Skeletal muscle cell (primary cell): ENCODE measurements around the gene GINS2.
A peak's percentile ranks its signal among the peaks of the same experiment; 100 is the strongest.

Source experiments
- DNase-seq: peaks from one replicate; pipeline ENCODE4 v3.0.0-alpha.2; 2010; ENCODE audit warnings: low read depth
- H3K4me3 ChIP-seq: 2 replicates; pipeline ENCODE4 v1.5.1; 2011; ENCODE audit warnings: low read depth, mild to moderate bottlenecking, control low read depth, low read length, moderate library complexity

The GINS2 gene

DNA sequence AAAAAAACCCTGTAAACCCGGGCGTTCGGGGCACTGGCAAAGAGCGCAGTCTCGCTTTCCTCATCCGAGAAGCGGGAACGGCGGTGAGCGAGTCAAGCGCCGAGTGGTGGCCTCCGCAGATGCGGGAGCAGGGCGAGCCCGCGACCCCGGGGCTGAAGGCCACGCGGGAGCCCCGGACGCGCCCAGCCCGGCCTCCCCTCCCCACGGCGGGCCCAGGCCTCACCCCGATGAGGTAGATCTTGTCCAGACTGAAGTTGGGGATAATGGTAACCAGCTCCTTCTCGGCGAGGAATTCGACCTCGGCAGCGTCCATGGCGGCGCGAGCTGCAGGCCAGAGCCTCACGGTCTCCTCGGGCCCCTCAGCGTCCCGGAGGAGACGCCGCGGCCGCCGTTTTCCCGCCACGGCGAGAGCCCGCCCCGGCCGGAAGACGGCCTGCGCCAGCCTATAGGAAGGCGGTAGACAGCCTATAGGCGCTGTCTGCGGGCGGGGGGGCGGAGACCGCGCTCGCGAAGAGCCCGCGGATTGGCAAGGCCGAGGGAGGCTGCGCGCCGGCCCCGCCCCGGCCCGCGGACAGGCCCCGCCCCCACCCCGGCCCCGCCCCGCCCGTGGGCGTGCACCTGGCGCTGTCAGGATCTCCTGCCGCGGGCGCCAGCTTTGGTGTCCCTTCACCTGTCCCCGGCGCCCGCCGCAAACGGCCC is at the start of gene GINS2:
GINS2 (minus strand) TSS at position 369 of the 699 bp plus-strand sequence; CDS start at position 313, 56 bp downstream.
- H3K4me3 ChIP-seq = peak within 1 kb of the TSS; percentile 74
- DNase-seq = peak; percentile 64

GRCh38 chr16:85736921-85737320 is 48.2 kb upstream of the GINS2 start:
- H3K4me3 ChIP-seq = no peak overlapping the region
- DNase-seq = no peak

GRCh38 chr16:85735946-85736345 is 47.2 kb upstream of the GINS2 start:
- no peak for DNase-seq
- no peak overlapping the region for H3K4me3 ChIP-seq

DNA sequence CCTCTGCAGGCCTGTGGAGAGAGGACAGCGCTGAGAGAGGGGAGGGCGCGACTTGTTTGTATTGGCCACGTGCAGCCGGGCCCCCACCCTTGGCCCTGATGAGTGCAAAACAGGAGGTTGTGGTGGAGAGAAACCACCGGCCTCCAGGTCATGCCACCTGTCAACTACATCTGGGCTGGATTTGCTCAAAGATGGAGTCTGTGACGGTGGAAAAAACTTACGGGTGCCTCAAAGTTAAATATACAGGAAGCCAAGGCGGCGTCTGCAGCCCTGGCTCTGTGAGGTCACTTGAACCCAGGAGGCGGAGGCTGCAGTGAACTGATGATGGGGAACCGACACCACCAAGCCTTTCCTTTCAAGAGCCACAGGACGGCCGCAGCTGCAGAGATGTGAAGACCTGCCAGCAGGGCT is 46.5 kb upstream of the GINS2 start:
- no peak overlapping the region for H3K4me3 ChIP-seq
- no peak for DNase-seq

GRCh38 chr16:85734311-85735017 is 45.7 kb upstream of the GINS2 start:
- DNase-seq = no peak
- no peak overlapping the region for H3K4me3 ChIP-seq

DNA sequence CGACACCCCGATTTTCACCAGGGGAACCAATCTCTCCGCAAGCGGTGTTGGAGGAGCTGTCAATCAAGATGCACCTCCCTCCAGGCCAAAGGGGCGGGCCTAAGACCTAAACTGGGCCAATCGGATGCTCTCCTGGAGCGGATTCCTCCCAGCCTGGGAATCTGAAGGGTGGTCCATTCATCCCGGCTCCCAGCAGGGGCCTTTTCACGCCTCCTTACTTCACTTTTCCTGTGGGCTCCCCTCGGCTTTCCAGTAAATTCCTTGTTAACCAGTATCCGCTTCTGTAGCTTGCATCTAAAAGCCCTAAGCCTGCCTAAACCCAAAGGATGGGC is 45.1 kb upstream of the GINS2 start:
- no peak overlapping the region for H3K4me3 ChIP-seq
- peak; percentile 16 for DNase-seq

DNA sequence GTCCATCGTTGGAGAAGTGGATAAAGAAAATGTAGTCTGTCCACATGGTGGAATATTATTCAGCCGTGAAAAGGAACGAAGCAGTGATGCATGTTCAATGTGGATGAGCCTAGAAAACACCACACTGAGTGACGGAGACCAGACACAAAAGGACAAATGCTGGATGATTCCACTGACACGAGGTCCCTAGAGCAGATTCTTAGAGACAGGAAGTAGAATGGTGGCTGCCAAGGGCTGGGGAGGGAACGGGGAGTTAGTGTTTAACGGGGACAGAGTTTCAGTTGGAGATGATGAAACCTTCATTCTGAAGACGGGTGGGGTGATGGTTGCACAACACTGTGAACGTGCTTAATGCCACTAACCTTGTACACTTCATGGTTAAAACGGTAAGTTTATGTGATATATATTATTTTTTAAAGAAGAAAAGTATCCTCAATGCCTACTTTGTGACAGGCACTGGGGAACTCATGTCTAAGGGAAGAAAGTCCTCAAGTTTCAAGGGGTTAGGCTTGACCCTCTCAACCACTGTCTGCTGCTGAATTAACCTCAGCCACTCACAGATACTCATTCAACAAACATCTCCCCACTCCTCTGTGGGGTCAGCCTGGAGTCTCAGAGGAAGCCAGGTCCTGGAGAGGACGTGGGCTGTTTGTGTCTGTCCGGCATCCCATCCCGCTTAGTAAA is 44.5 kb upstream of the GINS2 start:
- no peak overlapping the region for H3K4me3 ChIP-seq
- peak; percentile 46 for DNase-seq

DNA sequence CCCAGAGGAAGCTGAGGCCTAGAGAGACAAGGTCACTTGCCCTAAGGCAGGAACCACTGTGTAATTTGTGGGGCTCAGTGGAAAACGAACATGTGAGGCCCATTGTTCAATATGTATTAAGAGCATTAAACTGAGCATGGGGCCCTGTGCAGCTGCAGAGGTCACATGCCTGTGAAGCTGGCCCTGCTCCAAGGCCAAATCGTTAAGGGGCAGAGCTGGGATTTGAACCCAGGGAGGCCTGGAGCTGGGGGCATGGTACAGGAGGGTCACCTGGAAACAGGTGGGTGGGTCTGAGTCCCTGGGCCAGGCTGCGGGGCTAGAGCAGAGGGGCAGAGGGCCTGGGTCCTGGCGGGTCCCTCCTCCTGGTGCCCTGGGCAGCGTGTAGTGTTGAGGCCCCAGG is 42.4 kb upstream of the GINS2 start:
- no peak overlapping the region for H3K4me3 ChIP-seq
- no peak for DNase-seq

DNA sequence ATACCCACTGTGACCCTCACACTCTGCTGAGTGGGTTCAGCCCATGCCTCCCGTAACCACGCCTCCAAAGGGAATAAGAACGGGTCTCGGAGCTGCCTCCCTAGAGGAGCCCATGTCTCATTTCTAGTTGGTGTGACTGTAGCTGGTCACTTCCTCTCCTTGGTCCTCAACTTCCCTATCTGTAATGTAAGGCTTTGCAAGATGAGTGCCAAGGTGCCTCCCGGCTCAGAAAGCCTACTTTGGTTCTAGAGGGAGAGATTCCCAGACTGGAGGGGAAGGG is 41.4 kb upstream of the GINS2 start:
- no peak overlapping the region for H3K4me3 ChIP-seq
- no peak for DNase-seq

GRCh38 chr16:85729452-85730185 is 40.9 kb upstream of the GINS2 start:
- H3K4me3 ChIP-seq = no peak overlapping the region
- peak; percentile 19 for DNase-seq

GRCh38 chr16:85728879-85729278 is 40.1 kb upstream of the GINS2 start:
- no peak overlapping the region for H3K4me3 ChIP-seq
- no peak for DNase-seq

- H3K4me3 ChIP-seq = no peak overlapping the region
- DNase-seq = no peak
These were observed 36.2 kb upstream of the GINS2 start for GRCh38 chr16:85724936-85725335.

DNA sequence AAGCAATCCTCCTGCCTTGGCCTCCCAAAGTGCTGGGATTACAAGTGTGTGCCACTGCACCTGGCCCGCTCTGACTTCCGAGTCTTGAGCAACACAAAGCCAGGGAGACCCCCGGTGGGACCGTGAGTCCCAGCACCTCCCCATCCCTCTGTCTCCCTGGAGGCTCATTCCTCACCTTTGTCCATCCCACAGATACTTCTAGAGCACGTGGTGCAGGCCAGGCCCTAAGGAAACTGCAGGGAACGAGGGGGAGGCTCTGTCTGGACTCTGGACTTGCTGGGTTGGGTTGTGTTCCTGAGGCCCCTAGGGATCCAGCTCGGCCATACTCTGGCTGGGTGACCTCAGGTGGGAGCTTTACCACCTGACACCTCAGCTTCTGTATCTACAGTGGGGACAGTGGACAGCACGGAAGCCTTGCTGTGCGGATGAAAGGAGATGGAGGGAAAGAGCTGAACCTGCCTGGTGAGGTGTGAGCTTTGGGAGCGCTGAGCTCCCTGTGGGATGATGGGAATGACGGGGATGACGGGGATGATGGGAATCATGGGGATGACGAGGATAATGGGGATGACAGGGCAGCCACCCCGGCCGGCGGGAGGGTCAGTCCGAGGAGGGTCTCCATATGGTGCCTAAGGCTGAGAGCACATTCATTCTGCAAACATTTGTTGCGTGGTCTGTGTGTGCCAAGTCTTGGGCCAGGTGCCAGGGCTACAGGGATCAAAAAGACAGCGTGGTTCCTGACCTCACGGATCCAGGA is 35.5 kb upstream of the GINS2 start:
- H3K4me3 ChIP-seq = no peak overlapping the region
- no peak for DNase-seq

DNA sequence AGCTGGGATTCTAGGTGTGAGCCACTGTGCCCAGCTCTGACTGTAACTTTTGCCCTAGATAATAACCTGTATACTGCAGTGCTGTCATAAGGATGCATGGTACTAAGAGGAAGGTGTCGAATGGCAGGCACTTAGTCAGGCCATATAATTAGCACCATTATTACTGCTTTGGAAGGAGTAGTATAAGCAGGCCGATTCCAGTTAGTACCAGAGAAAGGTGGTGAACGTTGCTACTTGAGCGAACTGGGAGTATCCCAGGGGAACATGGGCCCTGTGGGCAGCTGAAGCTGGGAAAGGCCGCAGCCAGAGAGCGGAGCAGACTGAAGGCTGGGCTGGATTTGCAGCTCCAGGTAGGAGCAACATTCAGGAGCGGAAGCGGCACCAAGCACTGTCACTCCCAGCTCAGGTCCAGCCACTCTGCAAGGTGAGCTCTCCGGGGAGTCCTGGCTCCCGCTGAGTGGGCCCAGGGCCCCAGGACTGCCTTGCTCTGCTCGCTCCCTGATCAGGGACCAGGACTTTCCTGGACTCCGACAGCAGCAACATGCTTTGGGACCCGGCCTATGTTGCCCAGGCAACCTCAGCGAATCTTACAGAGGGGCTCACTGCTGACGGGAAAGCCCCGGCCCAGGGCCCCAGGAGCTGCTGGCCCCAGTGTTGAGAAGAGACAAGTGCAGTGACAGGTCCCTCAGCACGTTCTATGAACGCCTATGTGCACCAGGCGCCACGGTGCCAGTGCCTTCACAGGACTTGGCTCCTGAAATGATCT is 33.6 kb upstream of the GINS2 start:
- no peak overlapping the region for H3K4me3 ChIP-seq
- no peak for DNase-seq

DNA sequence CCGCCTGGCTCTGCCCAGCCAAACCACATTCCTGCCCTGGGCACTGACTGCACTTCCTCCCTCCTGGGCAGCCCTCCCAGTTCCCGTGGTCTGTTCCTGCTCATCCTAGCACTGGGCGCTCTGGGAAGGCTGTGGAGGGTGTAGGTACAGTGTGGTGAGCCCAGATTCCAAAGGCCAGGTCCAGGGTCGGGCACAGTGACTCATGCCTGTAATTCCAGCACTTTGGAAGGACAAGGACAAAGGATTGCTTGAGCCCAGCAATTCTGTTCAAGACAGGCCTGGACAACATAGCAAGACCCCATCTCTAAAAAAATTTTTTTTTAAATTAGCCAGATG is 31.5 kb upstream of the GINS2 start:
- no peak for DNase-seq
- H3K4me3 ChIP-seq = no peak overlapping the region

DNA sequence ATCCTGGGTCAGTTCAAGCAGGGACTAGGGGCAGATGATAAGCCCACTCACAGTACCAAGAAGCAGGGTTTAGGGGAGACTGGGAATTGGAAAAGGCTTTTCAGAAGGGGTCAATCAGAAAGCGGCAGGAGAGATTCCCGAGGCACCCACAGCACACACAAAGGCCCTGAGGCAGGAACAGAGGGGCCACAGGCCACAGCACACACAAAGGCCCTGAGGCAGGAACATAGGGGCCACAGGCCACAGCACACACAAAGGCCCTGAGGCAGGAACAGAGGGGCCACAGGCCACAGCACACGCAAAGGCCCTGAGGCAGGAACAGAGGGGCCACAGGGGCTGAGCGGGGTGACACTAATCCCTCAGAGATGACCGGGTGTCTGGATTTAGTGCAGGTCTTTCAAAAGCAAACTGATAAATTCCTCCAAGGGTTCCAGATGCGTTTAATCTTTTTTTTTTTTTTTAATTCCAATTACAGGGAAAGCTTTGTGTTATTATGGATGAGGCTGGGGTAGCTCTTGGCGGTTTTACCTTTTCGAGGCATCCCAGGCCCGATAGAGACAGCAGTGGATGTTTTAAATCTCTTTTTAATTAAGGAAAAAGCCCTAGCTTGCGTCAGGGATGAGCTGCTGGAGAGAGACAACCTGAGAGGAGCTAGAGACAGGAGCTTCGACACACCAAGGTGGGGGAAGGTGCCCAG is 31.0 kb upstream of the GINS2 start:
- DNase-seq = no peak
- H3K4me3 ChIP-seq = no peak overlapping the region

DNA sequence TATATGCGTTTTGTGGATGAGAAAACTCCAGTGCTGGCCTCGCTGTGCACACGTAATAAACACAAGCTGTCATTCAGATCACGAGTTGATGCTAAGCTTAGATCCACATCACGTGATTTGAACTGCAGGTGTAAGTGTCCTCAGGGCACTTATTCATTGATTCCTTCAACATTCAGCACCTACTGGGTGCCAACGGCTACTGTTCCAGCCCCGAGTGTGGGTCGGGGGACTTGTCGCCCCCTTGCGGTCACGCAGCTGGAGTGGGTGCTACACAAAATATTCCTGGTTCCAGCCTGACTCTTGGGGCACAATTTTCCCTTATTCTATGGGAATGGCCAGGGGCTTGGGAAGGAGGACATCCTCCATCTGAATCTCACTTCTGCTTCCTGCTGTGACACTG is 29.9 kb upstream of the GINS2 start:
- H3K4me3 ChIP-seq = no peak overlapping the region
- DNase-seq = no peak

DNA sequence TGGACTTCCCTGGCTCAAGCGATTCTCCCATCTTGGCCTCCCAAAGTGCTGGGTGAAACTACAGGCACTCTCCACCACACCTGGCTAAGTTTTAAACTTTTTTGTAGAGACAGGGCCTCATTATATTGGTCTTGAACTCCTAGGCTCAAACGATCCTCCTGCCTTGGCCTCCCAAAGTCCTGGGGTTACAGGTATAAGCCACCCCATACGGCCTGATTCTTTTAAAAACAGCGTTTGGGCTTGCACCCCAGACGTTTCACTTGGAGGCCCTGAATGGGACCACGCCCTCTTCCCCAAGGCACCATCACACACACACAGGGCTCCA is 29.4 kb upstream of the GINS2 start:
- DNase-seq = no peak

More for the DNA sequence above, 29.4 kb upstream of the GINS2 start:
- H3K4me3 ChIP-seq = no peak overlapping the region
